ENCODE results near the gene GPLD1. TPM values are rescaled to one million over a fixed set of nuclear protein-coding genes. Genes with fewer than 3 reads are reported as not detected.
A peak's percentile ranks its signal among the peaks of the same experiment; 100 is the strongest.
"Not testable (repeated sequence)": the region's sequence is repeated elsewhere in the genome, so short reads cannot be mapped to it uniquely, and the experiment has no call there.

Gene GPLD1
- total RNA-seq, 1 experiment from 2014 or later = 10.1 TPM

DNA sequence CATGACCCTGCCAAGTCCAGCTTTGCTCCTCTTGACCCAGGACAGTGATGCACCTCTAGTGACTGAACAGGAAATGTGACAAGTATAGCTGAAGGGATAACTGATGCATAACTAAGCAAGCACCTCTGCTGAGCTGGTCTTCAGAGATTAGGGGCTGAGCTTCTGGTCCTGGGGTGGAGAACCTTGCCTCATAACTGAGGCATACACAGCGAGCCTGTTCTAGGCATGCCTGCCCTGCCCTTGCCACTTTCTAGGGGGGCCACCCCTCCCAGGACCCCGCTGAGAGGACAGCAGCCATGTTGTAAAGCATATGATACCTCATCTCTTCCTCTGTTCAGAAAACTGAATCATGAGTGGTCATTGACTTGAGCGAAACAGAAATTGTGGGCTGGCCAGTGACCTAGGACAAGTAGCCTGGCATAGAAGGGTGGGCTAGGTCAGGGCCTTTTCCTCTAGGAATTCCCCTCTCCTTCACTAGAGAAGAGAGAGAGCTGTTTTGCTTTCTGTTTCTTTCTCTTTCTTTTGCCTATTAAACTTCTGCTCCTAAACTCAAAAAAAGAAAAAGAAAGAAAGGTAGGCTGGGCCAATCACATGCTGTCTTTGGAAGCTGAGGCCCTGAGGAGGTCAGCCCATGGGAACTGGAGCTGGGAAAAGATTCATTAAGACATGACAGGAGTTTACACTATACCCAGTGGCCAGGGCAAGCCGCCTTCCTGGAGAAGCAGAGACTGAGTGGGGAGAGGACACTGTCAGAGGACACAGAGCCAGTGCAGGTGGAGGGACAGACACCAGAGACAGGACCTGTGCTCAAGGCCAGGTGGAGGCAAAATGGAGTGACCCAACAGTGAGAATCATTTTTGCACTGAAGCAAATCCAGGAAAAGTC, 28.5 kb upstream of the GPLD1 start:
- Histone ChIP-seq H3K9me3 (no peaks in the 10 kb centered on the region), H3K4me1 (no peaks in the 10 kb centered on the region), H3K27me3 (replicated peaks; ENCODE audit: control insufficient read depth, insufficient read depth, low read length) (no peaks in the 10 kb centered on the region), H3K36me3 (ENCODE audit: control insufficient read depth, insufficient read depth, low read length) (no peaks in the 10 kb centered on the region; the same call in 1 of the 2 replicates), H3K4me3 (ENCODE audit: low read depth, low read length) (no peak overlapping the region)
- BruUV-seq (replicated peaks) = no TSS peak
- CTCF ChIA-PET = interaction anchor here (2.3 kb wide), 1 partner anchor 23 kb away, joined by 12 read pairs; the partner anchor contains the start of gene ALDH5A1
- intact Hi-C loops (cut with micrococcal nuclease; ENCODE audit: unreplicated experiment) = no loop called here
- POLR2A ChIA-PET = no interaction called here
- DNase-seq = no peak
- Mint-ChIP-seq H3K9me3 (ENCODE audit: unreplicated experiment) (no peaks in the 10 kb centered on the region), H3K4me3 (ENCODE audit: unreplicated experiment) (no peak overlapping the region), H3K27me3 (ENCODE audit: insufficient read depth, unreplicated experiment) (no peaks in the 10 kb centered on the region), H3K27ac (ENCODE audit: unreplicated experiment) (no peak overlapping the region), H3K4me1 (ENCODE audit: low read depth, unreplicated experiment) (peaks cover 18% of the 10 kb centered on the region), H3K36me3 (ENCODE audit: insufficient read depth, unreplicated experiment) (peaks cover 26% of the 10 kb centered on the region)
- TF ChIP-seq, protein P1, sequence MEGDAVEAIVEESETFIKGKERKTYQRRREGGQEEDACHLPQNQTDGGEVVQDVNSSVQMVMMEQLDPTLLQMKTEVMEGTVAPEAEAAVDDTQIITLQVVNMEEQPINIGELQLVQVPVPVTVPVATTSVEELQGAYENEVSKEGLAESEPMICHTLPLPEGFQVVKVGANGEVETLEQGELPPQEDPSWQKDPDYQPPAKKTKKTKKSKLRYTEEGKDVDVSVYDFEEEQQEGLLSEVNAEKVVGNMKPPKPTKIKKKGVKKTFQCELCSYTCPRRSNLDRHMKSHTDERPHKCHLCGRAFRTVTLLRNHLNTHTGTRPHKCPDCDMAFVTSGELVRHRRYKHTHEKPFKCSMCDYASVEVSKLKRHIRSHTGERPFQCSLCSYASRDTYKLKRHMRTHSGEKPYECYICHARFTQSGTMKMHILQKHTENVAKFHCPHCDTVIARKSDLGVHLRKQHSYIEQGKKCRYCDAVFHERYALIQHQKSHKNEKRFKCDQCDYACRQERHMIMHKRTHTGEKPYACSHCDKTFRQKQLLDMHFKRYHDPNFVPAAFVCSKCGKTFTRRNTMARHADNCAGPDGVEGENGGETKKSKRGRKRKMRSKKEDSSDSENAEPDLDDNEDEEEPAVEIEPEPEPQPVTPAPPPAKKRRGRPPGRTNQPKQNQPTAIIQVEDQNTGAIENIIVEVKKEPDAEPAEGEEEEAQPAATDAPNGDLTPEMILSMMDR (IDR thresholded peaks at IDR 0.05; ENCODE audit: insufficient read depth in 1 of 2, low read depth in 1 of 2, low read length in 1 of 2, severe bottlenecking in 1 of 2, unreplicated experiment in 1 of 2) = no peak

DNA sequence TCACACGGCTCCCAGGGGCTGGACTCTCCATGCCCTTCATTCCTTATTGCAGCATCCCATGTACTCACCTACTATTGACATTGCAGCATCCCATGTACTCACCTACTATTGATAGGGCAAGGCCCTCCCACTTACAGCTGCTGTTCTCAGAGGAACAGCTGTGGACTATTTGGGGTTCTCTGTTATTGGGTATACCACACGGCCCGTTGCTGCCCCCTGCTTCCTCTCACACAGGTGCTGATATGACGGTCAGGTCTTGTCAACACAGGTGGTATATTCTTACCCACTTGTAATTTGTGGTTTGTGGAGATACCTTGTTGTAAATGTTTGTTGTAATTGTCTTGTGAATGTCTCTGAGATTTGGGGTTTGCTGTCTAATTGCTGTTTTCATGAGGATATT, 24.2 kb upstream of the GPLD1 start:
- Mint-ChIP-seq H3K36me3 (ENCODE audit: insufficient read depth, unreplicated experiment) (peaks cover 27% of the 10 kb centered on the region), H3K9me3 (ENCODE audit: unreplicated experiment) (peaks cover 11% of the 10 kb centered on the region)
- intact Hi-C loops (cut with micrococcal nuclease; ENCODE audit: unreplicated experiment) = no loop called here

DNA sequence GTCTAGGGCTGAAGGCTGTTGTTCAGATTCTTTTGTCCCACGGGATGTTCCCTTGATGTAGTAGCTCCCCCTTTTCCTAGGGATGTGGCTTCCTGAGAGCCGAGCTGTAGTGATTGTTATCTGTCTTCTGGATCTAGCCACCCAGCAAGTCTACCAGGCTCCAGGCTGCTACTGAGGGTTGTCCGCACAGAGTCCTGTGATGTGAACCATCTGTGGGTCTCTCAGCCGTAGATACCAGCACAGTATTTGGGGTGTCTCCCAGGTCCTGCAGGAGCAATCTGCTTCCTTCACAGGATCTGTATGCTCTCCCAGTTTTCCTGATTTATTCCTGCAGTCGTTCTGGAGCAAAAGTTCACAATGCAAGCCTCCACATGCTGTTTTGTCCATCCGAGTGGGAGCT, 22.6 kb upstream of the GPLD1 start:
- Mint-ChIP-seq H3K36me3 (ENCODE audit: insufficient read depth, unreplicated experiment) (peaks cover 43% of the 10 kb centered on the region), H3K4me1 (ENCODE audit: low read depth, unreplicated experiment) (peaks cover 31% of the 10 kb centered on the region), H3K9me3 (ENCODE audit: unreplicated experiment) (peaks cover 21% of the 10 kb centered on the region)
- H3K27ac Mint-ChIP-seq (ENCODE audit: unreplicated experiment); H3K27me3 Mint-ChIP-seq (ENCODE audit: insufficient read depth, unreplicated experiment); intact Hi-C loops (cut with micrococcal nuclease; ENCODE audit: unreplicated experiment); DNase-seq; H3K36me3 ChIP-seq (ENCODE audit: control insufficient read depth, insufficient read depth, low read length); H3K4me1 ChIP-seq; H3K4me3 Mint-ChIP-seq (ENCODE audit: unreplicated experiment); H3K9me3 ChIP-seq; BruUV-seq (replicated peaks); H3K27me3 ChIP-seq (replicated peaks; ENCODE audit: control insufficient read depth, insufficient read depth, low read length); POLR2A ChIA-PET; H3K4me3 ChIP-seq (ENCODE audit: low read depth, low read length): not testable (repeated sequence)
- CTCF ChIA-PET = interaction anchor here (2.4 kb wide), 1 partner anchor 9 kb away, joined by 10 read pairs; no protein-coding TSS in a partner anchor

More for the DNA sequence above, 24.2 kb upstream of the GPLD1 start:
- Histone ChIP-seq H3K4me3 (ENCODE audit: low read depth, low read length) (no peak overlapping the region), H3K27me3 (replicated peaks; ENCODE audit: control insufficient read depth, insufficient read depth, low read length) (no peaks in the 10 kb centered on the region), H3K4me1 (no peaks in the 10 kb centered on the region), H3K36me3 (ENCODE audit: control insufficient read depth, insufficient read depth, low read length) (no peaks in the 10 kb centered on the region), H3K9me3 (no peaks in the 10 kb centered on the region)
- no peaks in the 10 kb centered on the region for H3K27me3 Mint-ChIP-seq (ENCODE audit: insufficient read depth, unreplicated experiment)
- no peak overlapping the region for H3K27ac Mint-ChIP-seq (ENCODE audit: unreplicated experiment)
- TF ChIP-seq, protein P1 (IDR thresholded peaks at IDR 0.05; ENCODE audit: insufficient read depth in 1 of 2, low read depth in 1 of 2, low read length in 1 of 2, severe bottlenecking in 1 of 2, unreplicated experiment in 1 of 2) = no peak
- no peak overlapping the region for H3K4me3 Mint-ChIP-seq (ENCODE audit: unreplicated experiment)
- no TSS peak for BruUV-seq (replicated peaks)
- CTCF ChIA-PET = no interaction called here
- POLR2A ChIA-PET = no interaction called here
- DNase-seq = peak in 1 of 2 experiments; percentile 8
- peaks cover 28% of the 10 kb centered on the region for H3K4me1 Mint-ChIP-seq (ENCODE audit: low read depth, unreplicated experiment)
